Ectodermal cell (in vitro differentiated cells): ENCODE results near the gene UFC1.

Source experiments
- H3K27ac ChIP-seq: 2 replicates; pipeline ENCODE4 v1.7.0; 2013; ENCODE audit warnings: mild to moderate bottlenecking, low read depth, low read length; ENCODE audit not compliant: insufficient read depth, poor library complexity, severe bottlenecking
- H3K27me3 ChIP-seq: 2 replicates; pipeline ENCODE4 v1.7.0; 2013; ENCODE audit warnings: mild to moderate bottlenecking, low read length; ENCODE audit not compliant: insufficient read depth, control insufficient read depth, poor library complexity, severe bottlenecking
- H3K36me3 ChIP-seq: one replicate; pipeline ENCODE4 v1.7.0; 2013; ENCODE audit warnings: low read length; ENCODE audit not compliant: control insufficient read depth, insufficient read depth
- H3K4me1 ChIP-seq: one replicate; pipeline ENCODE4 v1.7.0; 2013; ENCODE audit warnings: low read length; ENCODE audit not compliant: control insufficient read depth, insufficient read depth
- H3K4me3 ChIP-seq: 2 replicates; pipeline ENCODE4 v1.7.0; 2013; ENCODE audit warnings: low read depth, low read length, control low read depth; ENCODE audit not compliant: insufficient read depth
- H3K9me3 ChIP-seq: 2 replicates; pipeline ENCODE4 v1.7.0; 2013; ENCODE audit warnings: mild to moderate bottlenecking, low read length, moderate library complexity; ENCODE audit not compliant: control insufficient read depth
- WGBS, 2 experiments: methylation state at CpG; one replicate each; pipeline ENCODE4 v1.1.7; 2013; ENCODE audit warnings: missing lambda C conversion rate in 2 of 2; 5-methylcytosine and 5-hydroxymethylcytosine counted together

The UFC1 gene

DNA sequence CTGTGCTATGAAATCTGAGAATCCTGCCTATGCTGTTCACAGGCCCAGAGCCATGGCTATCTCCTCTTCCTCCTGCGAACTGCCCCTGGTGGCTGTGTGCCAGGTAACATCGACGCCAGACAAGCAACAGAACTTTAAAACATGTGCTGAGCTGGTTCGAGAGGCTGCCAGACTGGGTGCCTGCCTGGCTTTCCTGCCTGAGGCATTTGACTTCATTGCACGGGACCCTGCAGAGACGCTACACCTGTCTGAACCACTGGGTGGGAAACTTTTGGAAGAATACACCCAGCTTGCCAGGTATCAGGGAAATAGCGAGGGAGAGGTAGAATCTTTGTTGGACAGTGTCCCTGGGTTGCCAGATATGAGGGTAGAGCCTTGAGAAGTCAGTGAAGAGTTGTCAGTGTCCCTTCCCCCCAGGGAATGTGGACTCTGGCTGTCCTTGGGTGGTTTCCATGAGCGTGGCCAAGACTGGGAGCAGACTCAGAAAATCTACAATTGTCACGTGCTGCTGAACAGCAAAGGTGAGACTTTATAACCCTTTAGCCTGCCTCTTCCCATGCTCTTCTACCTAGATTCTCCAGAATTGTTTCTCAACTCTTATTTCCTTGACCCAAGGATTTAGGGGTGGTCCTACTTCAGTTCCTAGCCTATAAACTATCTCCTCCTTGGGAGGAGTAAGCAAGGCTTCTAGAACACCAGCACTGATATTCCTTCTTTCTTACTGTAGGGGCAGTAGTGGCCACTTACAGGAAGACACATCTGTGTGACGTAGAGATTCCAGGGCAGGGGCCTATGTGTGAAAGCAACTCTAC, 34.5 kb upstream of the UFC1 start:
- Histone ChIP-seq H3K4me1 (peaks cover 12% of the 10 kb centered on the region), H3K27ac (no peak overlapping the region), H3K4me3 (peak overlapping the region; percentile 81), H3K36me3 (peaks cover 44% of the 10 kb centered on the region), H3K27me3 (no peaks in the 10 kb centered on the region), H3K9me3 (no peaks in the 10 kb centered on the region)
- WGBS, 2 experiments, result 83% methylated on average over 10 of the region's 10 CpGs

- 95 to 96% methylated on average over 2 to 3 of the region's 3 CpGs for WGBS, 2 experiments
Observed at GRCh38 chr1:161121042-161121650, 32.6 kb upstream of the UFC1 start.

DNA sequence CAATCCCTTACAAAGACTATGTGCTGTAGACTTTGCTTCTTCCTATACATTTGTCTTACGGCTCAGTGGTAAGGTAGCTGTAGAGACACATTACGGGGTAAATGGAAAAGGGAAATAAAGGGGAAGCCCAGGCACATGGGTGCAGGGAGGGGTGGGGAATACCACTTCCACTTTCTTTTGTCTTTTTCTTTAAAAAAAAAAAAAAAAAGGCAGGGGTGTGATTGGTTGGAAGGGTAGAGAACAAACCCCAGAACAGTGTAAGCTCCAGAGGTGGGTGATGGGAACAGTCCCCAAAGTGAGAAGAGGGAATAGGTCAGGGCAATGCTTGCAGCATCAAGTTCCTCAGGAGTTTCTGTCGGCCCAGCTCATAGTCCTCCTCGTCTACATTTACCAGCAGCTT, 31.9 kb upstream of the UFC1 start:
- H3K27ac ChIP-seq, result no peak overlapping the region
- no peak overlapping the region for H3K4me3 ChIP-seq
- peaks cover 10% of the 10 kb centered on the region for H3K4me1 ChIP-seq
- 96 to 97% methylated on average over 4 of the region's 4 CpGs for WGBS, 2 experiments
- no peaks in the 10 kb centered on the region for H3K27me3 ChIP-seq
- H3K36me3 ChIP-seq, result peaks cover 58% of the 10 kb centered on the region
- H3K9me3 ChIP-seq, result no peaks in the 10 kb centered on the region

More at GRCh38 chr1:161121042-161121650, 32.6 kb upstream of the UFC1 start:
- Histone ChIP-seq H3K27me3 (no peaks in the 10 kb centered on the region), H3K9me3 (no peaks in the 10 kb centered on the region), H3K36me3 (peaks cover 58% of the 10 kb centered on the region), H3K4me1 (peaks cover 12% of the 10 kb centered on the region), H3K27ac (no peak overlapping the region), H3K4me3 (no peak overlapping the region)

- H3K36me3 ChIP-seq, result peaks cover 58% of the 10 kb centered on the region
- WGBS, 2 experiments, result 97% methylated on average over 6 of the region's 6 CpGs
- H3K4me3 ChIP-seq, result no peak overlapping the region
- H3K27me3 ChIP-seq, result no peaks in the 10 kb centered on the region
- no peaks in the 10 kb centered on the region for H3K9me3 ChIP-seq
- peaks cover 8% of the 10 kb centered on the region for H3K4me1 ChIP-seq
- no peak overlapping the region for H3K27ac ChIP-seq
Observed at GRCh38 chr1:161122967-161123366, 30.8 kb upstream of the UFC1 start.

GRCh38 chr1:161127649-161128048, 26.1 kb upstream of the UFC1 start:
- H3K27ac ChIP-seq, result no peak overlapping the region

GRCh38 chr1:161128591-161129420, 25.0 kb upstream of the UFC1 start:
- Histone ChIP-seq H3K27me3 (no peaks in the 10 kb centered on the region), H3K4me3 (no peak overlapping the region), H3K36me3 (peaks cover 30% of the 10 kb centered on the region), H3K4me1 (peaks cover 11% of the 10 kb centered on the region), H3K27ac (no peak overlapping the region), H3K9me3 (no peaks in the 10 kb centered on the region)
- 93% methylated on average over 4 of the region's 4 CpGs for WGBS, 2 experiments

More at GRCh38 chr1:161127649-161128048, 26.1 kb upstream of the UFC1 start:
- WGBS, 2 experiments, result 94 to 100% methylated on average over 2 of the region's 2 CpGs
- H3K9me3 ChIP-seq, result no peaks in the 10 kb centered on the region
- H3K36me3 ChIP-seq, result peaks cover 41% of the 10 kb centered on the region
- no peaks in the 10 kb centered on the region for H3K27me3 ChIP-seq
- H3K4me1 ChIP-seq, result peaks cover 7% of the 10 kb centered on the region
- H3K4me3 ChIP-seq, result no peak overlapping the region

DNA sequence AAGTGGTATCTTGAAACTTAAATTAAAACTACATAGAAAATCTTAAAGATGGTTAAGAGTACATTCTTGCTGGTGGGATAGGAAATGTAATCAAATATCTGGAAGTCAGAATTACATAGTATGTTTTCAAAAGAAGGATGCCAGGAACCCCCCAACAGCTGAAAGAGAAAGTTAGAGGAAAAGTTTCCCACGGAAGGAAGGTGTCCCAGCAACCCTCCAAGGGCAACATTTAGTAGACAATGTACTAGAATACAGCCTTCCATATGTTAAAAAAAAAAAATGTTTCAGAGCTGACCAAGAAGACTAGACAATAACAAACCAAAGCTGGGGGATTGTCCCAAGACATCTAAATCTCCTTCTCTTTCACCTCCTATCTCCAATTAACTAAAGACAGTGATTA, 23.5 kb upstream of the UFC1 start:
- peak overlapping the region; percentile 4 for H3K4me3 ChIP-seq
- peaks cover 11% of the 10 kb centered on the region for H3K4me1 ChIP-seq
- 75% methylated on average over 1 of the region's 1 CpG; no CpG with 5 or more reads in 1 of the 2 experiments for WGBS, 2 experiments

GRCh38 chr1:161131523-161132409, 22.0 kb upstream of the UFC1 start:
- Histone ChIP-seq H3K27me3 (no peaks in the 10 kb centered on the region), H3K4me3 (peak overlapping the region; percentile 50), H3K27ac (peak overlapping the region; percentile 88), H3K4me1 (peaks cover 11% of the 10 kb centered on the region), H3K36me3 (peaks cover 11% of the 10 kb centered on the region), H3K9me3 (no peaks in the 10 kb centered on the region)
- WGBS, 2 experiments, result 1 to 2% methylated on average over 22 of the region's 22 CpGs

More for the DNA sequence above, 23.5 kb upstream of the UFC1 start:
- no peaks in the 10 kb centered on the region for H3K27me3 ChIP-seq
- H3K27ac ChIP-seq, result no peak overlapping the region
- H3K36me3 ChIP-seq, result peaks cover 20% of the 10 kb centered on the region
- no peaks in the 10 kb centered on the region for H3K9me3 ChIP-seq

- H3K4me1 ChIP-seq, result peaks cover 11% of the 10 kb centered on the region
- H3K27ac ChIP-seq, result peak within 1 kb of the TSS; percentile 88
- 0% methylated on average over 65 to 68 of the region's 68 CpGs for WGBS, 2 experiments
- no peaks in the 10 kb centered on the region for H3K27me3 ChIP-seq
- peaks cover 11% of the 10 kb centered on the region for H3K36me3 ChIP-seq
- peak within 1 kb of the TSS; percentile 50 for H3K4me3 ChIP-seq
- H3K9me3 ChIP-seq, result no peaks in the 10 kb centered on the region
Observed at GRCh38 chr1:161132410-161133219, 21.2 kb upstream of the UFC1 start, which contains the start of gene DEDD. Gene DEDD, minus strand, starts transcription at chr1:161132667. Its CDS starts 8,205 bp downstream, at chr1:161124462.
